Retinal pigment epithelial cell (primary cell): Measurements from ENCODE around the gene EIF2B1.

ENCODE experiments used
- DNase-seq: peaks from one replicate; pipeline ENCODE4 v3.0.0-alpha.2; 2010; ENCODE audit warnings: low read depth
- H3K4me3 ChIP-seq: 2 replicates; pipeline ENCODE4 v1.5.1; 2011; ENCODE audit warnings: mild to moderate bottlenecking, low read length, control low read depth, moderate library complexity
- TF ChIP-seq, protein P1 (sequence below): conservative IDR thresholded peaks from 2 replicates; pipeline ENCODE4 v1.5.1; 2011; ENCODE audit warnings: low read depth, low read length, control low read depth, inconsistent platforms

The EIF2B1 gene

GRCh38 chr12:123571343-123571813 is 62.1 kb downstream of the EIF2B1 start:
- TF ChIP-seq, protein P1, sequence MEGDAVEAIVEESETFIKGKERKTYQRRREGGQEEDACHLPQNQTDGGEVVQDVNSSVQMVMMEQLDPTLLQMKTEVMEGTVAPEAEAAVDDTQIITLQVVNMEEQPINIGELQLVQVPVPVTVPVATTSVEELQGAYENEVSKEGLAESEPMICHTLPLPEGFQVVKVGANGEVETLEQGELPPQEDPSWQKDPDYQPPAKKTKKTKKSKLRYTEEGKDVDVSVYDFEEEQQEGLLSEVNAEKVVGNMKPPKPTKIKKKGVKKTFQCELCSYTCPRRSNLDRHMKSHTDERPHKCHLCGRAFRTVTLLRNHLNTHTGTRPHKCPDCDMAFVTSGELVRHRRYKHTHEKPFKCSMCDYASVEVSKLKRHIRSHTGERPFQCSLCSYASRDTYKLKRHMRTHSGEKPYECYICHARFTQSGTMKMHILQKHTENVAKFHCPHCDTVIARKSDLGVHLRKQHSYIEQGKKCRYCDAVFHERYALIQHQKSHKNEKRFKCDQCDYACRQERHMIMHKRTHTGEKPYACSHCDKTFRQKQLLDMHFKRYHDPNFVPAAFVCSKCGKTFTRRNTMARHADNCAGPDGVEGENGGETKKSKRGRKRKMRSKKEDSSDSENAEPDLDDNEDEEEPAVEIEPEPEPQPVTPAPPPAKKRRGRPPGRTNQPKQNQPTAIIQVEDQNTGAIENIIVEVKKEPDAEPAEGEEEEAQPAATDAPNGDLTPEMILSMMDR = no peak
- no peak overlapping the region for H3K4me3 ChIP-seq
- no peak for DNase-seq
